ENCODE data around the gene CES2.

Gene CES2

DNA sequence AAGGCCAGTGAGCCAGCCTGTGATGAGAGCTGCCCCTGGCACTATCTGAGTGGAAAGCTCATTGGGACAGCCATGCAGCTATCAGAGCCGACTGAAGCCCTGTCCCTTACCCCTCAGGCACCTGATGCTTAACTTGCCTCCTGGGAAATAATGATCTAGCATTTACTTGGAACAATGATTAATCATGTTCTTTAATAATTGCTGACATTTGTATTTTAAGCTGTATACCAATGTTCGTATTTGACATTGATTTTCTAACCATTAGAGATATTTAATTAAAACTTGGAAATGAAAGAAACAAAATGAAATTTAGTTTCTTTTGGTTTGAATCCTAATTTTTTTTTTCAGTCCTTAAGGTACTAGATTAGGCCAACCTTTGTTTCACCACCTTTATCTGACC, 44.5 kb upstream of the CES2 start:
- ChIA-PET POLR2A (interaction anchor here (0.6 kb wide), 1 partner anchor 949 kb away, joined by 3 read pairs; no protein-coding TSS in a partner anchor), CTCF (interaction anchor here (0.7 to 2.9 kb wide), 6 partner anchors 18 to 282 kb away, joined by 3 to 10 read pairs (median 6); no protein-coding TSS in a partner anchor)
- DNase-seq (ENCODE audit: extremely low spot score) = no peak
- TF ChIP-seq, protein P1, sequence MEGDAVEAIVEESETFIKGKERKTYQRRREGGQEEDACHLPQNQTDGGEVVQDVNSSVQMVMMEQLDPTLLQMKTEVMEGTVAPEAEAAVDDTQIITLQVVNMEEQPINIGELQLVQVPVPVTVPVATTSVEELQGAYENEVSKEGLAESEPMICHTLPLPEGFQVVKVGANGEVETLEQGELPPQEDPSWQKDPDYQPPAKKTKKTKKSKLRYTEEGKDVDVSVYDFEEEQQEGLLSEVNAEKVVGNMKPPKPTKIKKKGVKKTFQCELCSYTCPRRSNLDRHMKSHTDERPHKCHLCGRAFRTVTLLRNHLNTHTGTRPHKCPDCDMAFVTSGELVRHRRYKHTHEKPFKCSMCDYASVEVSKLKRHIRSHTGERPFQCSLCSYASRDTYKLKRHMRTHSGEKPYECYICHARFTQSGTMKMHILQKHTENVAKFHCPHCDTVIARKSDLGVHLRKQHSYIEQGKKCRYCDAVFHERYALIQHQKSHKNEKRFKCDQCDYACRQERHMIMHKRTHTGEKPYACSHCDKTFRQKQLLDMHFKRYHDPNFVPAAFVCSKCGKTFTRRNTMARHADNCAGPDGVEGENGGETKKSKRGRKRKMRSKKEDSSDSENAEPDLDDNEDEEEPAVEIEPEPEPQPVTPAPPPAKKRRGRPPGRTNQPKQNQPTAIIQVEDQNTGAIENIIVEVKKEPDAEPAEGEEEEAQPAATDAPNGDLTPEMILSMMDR (IDR thresholded peaks at IDR 0.05; ENCODE audit: control extremely low read depth, extremely low read depth, low read depth, missing control alignments) = no peak

DNA sequence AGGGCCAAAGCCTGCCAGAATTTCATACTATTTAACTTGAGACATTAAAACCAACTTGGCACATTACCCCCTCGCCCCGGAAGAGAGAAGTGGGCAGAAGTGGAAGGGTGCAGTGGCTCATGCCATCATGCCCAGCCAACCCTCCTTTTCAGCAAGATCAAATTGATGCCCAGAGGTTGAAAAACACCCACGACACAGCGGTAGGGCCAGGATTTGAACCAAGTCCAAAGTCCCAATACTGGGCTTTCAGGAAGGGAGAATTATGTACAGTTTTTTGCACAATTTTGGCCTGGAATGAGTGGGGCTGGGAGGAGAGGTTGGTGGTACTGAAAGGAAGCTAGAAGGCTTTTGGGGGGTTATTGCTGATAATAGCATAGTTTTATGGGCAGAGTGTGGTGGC, 44.0 kb upstream of the CES2 start:
- no peak for DNase-seq (ENCODE audit: extremely low spot score)
- ChIA-PET CTCF (interaction anchor here (1.1 to 8.4 kb wide), 8 partner anchors 9 to 126 kb away, joined by 3 to 115 read pairs (median 7); partner anchors contain the start of gene RRAD), POLR2A (interaction anchor here (0.5 to 1.1 kb wide), 2 partner anchors 12 to 34 kb away, joined by 3 to 5 read pairs; no protein-coding TSS in a partner anchor)
- TF ChIP-seq, protein P1 (IDR thresholded peaks at IDR 0.05; ENCODE audit: control extremely low read depth, extremely low read depth, low read depth, missing control alignments) = no peak

DNA sequence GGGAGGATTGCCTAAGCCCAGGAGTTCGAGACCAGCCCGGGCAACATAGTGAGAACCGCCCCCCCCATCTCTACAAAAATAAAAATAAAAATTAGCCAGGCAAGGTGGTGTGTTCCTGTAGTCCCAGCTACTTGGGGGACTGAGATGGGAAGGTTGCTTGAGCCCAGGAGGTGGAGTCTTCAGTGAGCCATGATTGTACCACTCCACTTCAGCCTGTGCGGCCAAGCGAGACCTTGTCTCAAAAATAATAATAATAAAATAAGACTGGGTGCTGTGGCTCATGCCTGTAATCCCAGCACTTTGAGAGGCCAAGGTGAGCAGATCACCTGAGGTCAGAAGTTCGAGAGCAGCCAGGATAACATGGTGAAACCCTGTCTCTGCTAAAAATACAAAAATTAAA, 43.5 kb upstream of the CES2 start:
- ChIA-PET POLR2A (interaction anchor here (0.5 to 1.1 kb wide), 2 partner anchors 12 to 34 kb away, joined by 3 to 5 read pairs; no protein-coding TSS in a partner anchor), CTCF (interaction anchor here (1.1 to 8.4 kb wide), 6 partner anchors 9 to 126 kb away, joined by 3 to 115 read pairs (median 8); partner anchors contain the start of gene RRAD)
- TF ChIP-seq, protein P1 (IDR thresholded peaks at IDR 0.05; ENCODE audit: control extremely low read depth, extremely low read depth, low read depth, missing control alignments) = no peak
- DNase-seq (ENCODE audit: extremely low spot score) = no peak

DNA sequence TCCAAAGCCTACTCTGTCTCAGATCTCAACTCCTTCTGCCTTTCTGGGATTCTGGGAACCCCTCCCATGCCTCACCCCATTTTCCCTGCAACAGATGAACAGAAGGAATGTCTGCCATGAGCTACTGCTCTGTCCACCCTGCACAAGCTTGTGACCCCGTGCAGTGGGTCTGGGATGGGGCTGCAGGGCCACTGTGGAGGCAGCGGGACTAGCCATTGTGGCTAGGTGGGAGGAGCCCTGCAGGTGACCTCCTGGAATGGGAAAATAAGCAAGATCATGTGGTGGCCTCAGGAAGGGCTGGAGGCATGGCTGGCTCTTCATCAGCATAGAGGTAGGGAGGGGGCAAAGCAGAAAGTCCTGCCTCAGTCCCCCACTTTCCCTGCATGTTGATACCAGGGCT, 41.3 kb upstream of the CES2 start:
- CTCF ChIA-PET = interaction anchor here (1.3 to 8.4 kb wide), 12 partner anchors 7 to 304 kb away, joined by 3 to 115 read pairs (median 9); partner anchors contain the start of genes PDP2 and RRAD
- DNase-seq (ENCODE audit: extremely low spot score) = no peak
- TF ChIP-seq, protein P1 (IDR thresholded peaks at IDR 0.05; ENCODE audit: control extremely low read depth, extremely low read depth, low read depth, missing control alignments) = no peak
- POLR2A ChIA-PET = no interaction called here

DNA sequence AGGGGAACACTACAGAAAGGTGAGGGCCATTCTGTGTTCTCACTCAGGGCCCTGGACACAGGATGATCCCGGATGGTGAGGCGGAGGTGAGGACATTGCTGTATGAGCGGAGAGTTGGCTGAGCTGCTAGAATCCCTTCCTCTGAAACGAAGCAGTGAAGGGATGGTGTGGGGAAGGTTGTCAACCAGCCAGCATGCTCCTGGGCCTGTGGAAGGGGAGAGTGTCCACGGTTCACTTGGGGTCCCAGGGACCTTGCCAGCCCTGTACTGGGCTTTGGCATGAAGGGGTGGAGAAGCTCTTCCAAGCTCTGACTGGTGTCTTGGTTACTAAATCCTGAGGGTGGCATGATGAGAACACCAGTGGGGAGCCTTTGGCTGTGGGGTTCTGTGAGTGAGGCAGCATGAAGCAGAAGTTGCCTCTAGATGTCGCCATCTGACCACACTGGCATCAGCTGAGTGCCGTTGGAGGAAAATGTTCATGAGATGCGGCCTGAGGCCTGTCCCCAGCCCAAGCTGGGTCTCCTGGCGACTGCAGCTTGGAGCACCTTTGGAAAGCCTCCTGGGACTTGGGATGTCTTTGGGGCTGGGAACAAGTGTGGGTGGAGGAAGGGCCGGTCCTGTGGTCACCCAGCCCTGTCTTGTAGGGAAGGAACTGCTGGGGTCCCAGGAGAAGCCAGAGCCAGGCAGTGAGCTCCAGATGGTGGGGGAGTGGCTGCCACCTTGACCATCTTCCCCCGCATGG, 40.2 kb upstream of the CES2 start:
- ChIA-PET POLR2A (no interaction called here), CTCF (interaction anchor here (0.7 to 8.4 kb wide), 36 partner anchors 8 to 490 kb away, joined by 3 to 115 read pairs (median 5); partner anchors contain the start of genes CDH16, NAE1, PDP2 and RRAD)
- DNase-seq (ENCODE audit: extremely low spot score) = peak; percentile 78
- TF ChIP-seq, protein P1 (IDR thresholded peaks at IDR 0.05; ENCODE audit: control extremely low read depth, extremely low read depth, low read depth, missing control alignments) = peak; percentile 87

DNA sequence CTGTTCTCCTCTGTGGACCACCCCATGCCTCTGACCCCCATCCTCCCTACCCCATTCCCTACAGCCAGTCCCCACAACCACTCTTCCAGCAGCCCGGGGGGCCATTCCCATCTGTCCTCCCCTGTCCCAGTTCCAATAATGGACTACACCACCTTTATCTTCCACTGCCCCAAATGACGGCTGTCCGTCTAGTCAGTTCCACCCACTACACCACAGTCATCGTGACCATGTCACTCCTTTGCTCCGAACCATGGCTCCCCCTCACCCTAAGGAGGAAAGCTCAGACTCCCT, 39.7 kb upstream of the CES2 start:
- no peak for DNase-seq (ENCODE audit: extremely low spot score)
- TF ChIP-seq, protein P1 (IDR thresholded peaks at IDR 0.05; ENCODE audit: control extremely low read depth, extremely low read depth, low read depth, missing control alignments) = no peak
- CTCF ChIA-PET = interaction anchor here (0.7 to 8.4 kb wide), 36 partner anchors 9 to 490 kb away, joined by 3 to 115 read pairs (median 5); partner anchors contain the start of genes CDH16, NAE1, PDP2 and RRAD
- POLR2A ChIA-PET = no interaction called here
